GM21528 (cell line): ENCODE data around the gene EOLA1.

Source experiments
- ATAC-seq: cut with Tn5 transposase; IDR thresholded peaks from one replicate; pipeline ENCODE4 v1.9.1; 2021; ENCODE audit warnings: mild to moderate bottlenecking, moderate library complexity; ENCODE audit not compliant: unreplicated experiment, low FRiP score

EOLA1 gene

DNA sequence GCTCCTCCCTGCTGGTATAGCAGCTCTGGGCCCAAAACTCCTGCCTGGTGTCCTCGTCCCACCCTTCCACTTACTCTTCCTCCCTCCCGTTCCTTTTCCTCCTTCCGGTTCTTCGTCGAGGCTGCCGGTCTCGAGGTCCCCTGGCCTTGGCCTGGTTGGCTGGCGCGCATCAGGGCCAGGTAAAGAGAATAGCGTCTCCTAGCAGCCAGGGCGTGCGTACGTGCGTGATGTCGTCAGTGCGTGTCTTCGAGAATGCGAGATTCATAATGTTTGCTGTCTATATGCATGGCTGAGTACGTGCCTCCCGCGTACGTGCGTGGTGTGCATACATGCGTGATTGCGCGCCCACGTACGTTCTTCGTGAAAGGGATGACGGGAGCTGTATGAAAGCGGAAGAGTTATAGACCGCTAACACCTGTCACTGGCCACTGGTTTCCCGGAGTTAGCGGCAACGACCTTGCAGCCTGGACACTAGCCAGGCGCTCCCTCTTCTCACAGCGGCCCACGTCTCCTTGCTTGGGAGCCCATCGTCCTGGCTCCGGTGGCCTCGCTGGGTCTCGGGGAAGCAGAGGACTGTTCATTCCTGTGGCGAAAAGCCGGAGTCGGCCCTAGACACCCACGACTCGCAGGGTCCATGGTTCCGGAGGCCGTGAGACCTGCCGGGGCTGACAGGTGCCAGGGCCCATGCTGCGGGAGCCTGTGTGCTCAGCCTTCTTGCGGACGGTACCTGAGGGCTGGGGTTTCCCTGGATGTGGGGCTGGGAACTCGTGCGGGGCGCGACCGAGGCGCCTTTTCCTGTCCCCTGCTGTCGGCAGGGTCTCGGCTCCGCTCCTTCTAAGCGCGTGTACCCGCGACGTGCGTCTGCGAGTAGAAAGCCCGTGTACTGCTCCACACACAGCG, at the start of gene EOLA1:
TSS of gene EOLA1 (plus strand) at position 392 of the 900 bp plus-strand sequence. CDS start 4,619 bp downstream, outside the sequence.
- ATAC-seq, result peak; percentile 78

GRCh38 chrX:149491812-149492211, 49.0 kb upstream of the EOLA1 start:
- no peak for ATAC-seq

GRCh38 chrX:149493567-149494562, 46.9 kb upstream of the EOLA1 start:
- no peak for ATAC-seq

- ATAC-seq, result no peak
Observed at GRCh38 chrX:149494844-149495565, 45.8 kb upstream of the EOLA1 start.

GRCh38 chrX:149495573-149496071, 45.2 kb upstream of the EOLA1 start:
- ATAC-seq, result no peak

DNA sequence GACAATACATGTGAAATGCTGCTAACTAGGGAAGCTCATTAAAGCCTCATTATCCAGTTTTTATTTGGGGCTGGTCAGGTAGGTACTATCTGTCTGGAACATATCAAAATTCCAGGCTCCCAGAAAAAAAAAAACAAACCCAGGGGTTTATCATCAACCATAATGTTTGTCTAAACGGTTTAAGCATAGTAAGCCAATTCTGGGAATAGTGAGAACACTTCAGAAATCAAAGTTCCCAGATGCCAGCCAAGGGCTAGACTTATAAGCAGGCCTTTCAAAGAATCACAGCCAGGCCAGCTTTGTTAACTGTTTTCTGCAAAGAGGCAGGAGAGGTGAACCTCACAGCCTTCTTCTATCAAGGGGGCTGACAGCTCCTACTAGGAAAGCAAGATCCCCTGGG, 43.8 kb upstream of the EOLA1 start:
- ATAC-seq, result no peak

DNA sequence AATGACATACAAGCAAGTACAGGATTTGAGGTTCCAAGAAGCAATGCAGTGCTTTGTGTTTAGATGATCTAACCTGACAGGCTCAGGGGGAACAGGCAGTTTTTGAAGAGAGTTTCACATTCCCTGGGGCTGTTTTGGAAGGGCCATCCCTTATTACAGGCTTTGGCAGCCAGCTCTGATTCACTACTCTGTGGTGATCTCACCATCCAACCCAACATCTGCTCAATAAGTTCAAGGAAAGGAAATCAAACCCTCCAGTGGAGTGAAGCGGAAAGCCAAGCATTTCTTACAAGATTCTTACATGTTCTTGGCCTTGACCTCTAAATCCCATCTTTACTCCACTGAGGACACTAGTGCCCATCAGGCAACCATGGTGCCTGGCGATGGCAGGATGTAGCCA, 43.2 kb upstream of the EOLA1 start:
- no peak for ATAC-seq

DNA sequence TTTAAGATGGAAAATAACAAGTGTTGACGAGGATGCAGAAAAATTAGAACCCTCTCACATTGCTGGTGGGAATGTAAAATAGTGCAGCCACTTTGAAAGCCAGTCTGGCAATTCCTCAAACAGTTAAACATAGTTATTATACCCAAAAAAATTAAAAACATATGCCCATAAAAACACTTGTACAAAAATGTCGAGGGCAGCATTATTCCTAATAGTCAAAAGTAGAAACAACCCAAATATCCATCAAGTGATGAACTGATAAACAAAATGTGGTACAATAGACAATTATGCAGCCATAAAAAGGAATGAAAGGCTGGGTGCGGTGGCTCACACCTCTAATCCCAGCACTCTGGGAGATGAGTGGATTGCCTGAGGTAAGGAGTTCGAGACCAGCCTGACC, 42.0 kb upstream of the EOLA1 start:
- no peak for ATAC-seq

DNA sequence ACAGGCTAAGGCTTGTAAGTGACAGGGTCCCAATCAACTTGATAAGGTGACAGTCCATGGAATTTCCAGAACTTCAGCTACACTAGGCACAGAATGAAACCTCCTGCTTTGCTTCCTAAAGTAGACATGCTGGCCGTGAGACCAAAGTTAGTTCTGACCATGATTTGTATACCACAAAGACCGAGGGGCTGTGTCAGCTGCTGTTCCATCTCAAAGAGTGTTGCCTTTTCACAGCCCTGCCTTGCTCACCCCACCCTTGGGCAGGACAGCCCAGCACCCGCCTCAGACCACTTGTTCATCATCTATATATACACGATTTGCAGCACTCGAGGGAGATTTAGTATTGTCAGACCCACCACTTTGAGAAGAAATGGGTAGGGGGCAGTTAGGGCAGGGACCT, 41.0 kb upstream of the EOLA1 start:
- no peak for ATAC-seq

- peak; percentile 31 for ATAC-seq
Observed at GRCh38 chrX:149502923-149503322, 37.9 kb upstream of the EOLA1 start.

- peak; percentile 71 for ATAC-seq
Observed at GRCh38 chrX:149503446-149503845, 37.4 kb upstream of the EOLA1 start.

GRCh38 chrX:149504226-149504914, 36.4 kb upstream of the EOLA1 start:
- peak; percentile 41 for ATAC-seq

DNA sequence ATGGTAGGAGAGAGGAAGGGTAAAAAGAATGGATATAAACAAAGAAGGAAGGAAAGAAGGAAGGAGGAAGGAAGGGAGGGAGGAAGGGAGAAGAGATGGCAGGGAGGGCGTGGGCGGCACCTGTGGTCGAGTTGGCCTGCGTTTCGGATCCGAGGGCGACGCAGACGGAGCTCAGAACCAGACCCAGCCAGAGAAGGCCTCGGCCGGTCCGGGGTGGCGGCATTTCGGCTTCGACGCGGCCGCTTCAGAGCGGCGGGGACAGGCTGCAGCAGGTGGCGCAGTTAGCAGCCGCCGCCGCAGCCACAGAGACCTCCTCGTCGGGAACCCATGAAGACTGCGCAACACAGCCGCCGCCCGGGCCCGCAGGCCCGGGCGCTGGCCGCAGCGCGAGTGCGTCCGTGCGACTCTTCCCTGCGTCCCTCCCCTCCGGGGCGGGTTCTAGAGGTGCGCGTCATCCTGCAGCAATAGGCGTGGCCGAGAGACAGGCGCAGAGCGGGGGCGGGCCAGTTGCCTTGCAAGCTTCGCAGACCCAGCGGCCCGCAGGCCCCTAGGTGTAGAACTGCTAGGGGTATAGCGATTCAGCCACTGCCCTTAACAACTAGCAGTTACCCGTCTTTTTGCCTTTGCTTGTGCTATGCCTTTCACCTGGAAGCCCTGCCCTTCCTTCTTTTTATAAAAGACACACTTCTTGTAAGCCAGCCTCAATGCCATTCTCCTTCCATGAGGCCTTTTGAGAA, 35.7 kb upstream of the EOLA1 start, which contains the start of gene IDS:
TSS of gene IDS (minus strand) at position 392 of the 737 bp plus-strand sequence. CDS start at position 223, 169 bp downstream.
- peak; percentile 74 for ATAC-seq

GRCh38 chrX:149505671-149506070, 35.1 kb upstream of the EOLA1 start:
- ATAC-seq, result no peak

DNA sequence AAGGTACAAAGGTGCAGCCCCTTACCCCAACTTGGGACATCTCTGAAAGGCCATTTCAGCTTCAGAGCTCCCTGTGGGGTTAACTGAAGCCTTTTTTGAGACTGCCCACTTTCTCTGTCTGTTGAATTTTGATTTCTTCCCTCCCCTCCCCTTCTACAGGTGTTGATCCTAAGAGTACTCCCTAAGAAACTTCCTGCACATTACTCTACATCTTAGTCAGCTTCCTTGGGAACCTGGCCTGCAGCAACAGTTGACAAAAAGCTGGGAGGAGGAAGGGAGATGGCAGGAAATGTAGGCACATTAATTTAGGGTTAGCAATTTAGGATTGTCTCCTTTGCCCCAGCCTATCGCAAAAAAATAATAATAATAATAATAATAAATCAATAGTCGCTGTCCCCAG, 34.5 kb upstream of the EOLA1 start:
- no peak for ATAC-seq

DNA sequence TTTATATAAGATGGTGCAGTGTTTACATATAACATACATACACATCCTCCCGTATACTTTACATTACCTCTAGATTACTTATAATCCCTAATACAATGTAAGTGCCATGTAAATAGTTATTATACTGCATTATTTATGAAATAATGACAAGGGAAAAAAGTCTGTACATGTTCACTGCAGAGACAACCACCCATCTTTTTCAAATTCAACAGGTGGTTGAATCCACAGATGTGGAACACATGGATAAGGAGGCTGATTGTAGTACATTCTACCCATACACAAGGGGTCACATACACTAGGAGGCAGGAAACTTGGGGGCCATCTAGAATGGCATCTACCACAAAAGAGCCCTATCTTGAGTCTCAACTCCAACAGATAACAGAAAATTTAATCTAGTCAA, 32.3 kb upstream of the EOLA1 start:
- ATAC-seq, result no peak

DNA sequence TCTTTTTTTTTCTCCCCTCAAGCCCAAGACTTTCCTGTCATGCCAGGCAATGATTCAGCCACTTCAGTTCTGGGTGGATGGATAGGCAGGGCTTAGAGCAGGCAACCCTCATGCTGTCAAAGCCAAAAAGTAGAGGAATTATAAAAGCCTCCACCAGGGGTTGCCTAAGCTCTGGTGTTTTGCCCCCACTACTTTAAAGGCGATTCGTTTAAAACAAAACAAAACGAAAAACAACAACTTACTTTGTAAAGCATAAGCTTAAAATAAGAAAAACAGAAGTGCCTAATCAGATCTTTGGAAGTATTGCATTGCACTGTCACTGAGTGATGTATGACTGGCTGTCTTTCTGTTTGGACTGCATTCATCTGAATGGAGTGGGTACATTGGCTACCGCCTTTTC, 30.4 kb upstream of the EOLA1 start:
- no peak for ATAC-seq

GRCh38 chrX:149511081-149511480, 29.7 kb upstream of the EOLA1 start:
- ATAC-seq, result no peak
